Gastroesophageal sphincter (tissue), 3 donors: Measurements from ENCODE around the gene REPS1.

Source experiments
- CTCF ChIP-seq, 4 experiments: fragments of 200-600 bp in 2 of 4; fragments of 450-650 bp in 2 of 4; sonication (generic) in 1 of 4; IDR thresholded peaks; one replicate each; pipeline ENCODE4 v1.5.1; 2017 to 2019; ENCODE audit warnings: antibody characterized with exemption in 4 of 4, mild to moderate bottlenecking in 2 of 4, moderate library complexity in 2 of 4
- EP300 ChIP-seq: sonication (generic); formaldehyde crosslinking; IDR thresholded peaks from one replicate; pipeline ENCODE4 v1.6.1; 2017; ENCODE audit warnings: antibody characterized with exemption, mild to moderate bottlenecking
- POLR2A ChIP-seq, 2 donors: fragments of 450-650 bp; IDR thresholded peaks; one replicate each; pipeline ENCODE4 v1.6.1; 2017; ENCODE audit warnings: antibody characterized with exemption in 2 of 2, mild to moderate bottlenecking in 2 of 2, moderate library complexity in 1 of 2
- POLR2AphosphoS5 ChIP-seq: sonication (generic); formaldehyde crosslinking; IDR thresholded peaks from one replicate; pipeline ENCODE4 v1.6.1; 2017; ENCODE audit warnings: antibody characterized with exemption

- TF ChIP-seq POLR2AphosphoS5 (no peak), CTCF (IDR thresholded peaks at IDR 0.05) (no peak), EP300 (no peak), POLR2A (IDR thresholded peaks at IDR 0.05) (no peak)
These were observed 61.5 kb downstream of the REPS1 start for GRCh38 chr6:138926579-138926978.
